Measurements from ENCODE around the gene KCNQ1OT1.

KCNQ1OT1 gene

DNA sequence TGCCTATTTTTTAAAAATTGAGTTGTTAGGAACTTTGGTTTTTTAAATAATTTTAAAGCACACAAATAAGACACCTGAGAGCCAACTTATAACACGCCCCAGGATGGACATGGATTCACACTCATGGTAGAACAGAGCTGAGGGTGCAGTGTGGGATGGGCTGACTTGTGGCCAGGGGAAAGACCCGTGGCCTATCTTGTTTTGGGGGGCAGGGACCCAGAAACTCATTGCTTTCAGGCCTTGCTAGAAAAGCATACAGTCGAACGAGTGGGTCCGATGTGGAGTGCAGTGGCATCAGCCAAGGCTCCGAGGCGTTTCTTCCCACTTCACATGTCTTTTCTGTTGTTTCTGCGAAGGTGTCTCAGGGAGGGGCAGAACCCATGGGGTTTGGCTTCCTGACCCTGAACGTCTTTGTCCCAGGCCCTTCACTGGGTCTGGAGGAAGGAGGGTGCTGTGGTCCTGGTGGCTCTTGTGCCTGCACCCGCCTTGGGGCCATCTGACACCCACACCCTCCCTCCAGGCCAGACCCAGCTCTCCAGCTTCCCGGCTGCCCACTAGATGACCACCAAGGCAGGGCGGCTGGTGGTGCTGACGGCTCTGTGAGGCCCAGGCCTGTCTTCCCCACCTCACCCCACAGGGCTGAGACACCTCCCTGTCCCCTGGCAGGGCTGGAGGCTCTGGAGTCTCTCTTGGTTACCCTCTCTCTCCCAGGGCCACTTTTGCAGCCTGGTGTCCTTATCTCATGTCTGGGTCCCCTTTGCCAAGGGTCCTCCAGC lies 134.2 kb downstream of the KCNQ1OT1 start:
- no peak overlapping the region for H3K27ac ChIP-seq
- no peak for DNase-seq (ENCODE audit: low spot score)
- TF ChIP-seq, protein P1, sequence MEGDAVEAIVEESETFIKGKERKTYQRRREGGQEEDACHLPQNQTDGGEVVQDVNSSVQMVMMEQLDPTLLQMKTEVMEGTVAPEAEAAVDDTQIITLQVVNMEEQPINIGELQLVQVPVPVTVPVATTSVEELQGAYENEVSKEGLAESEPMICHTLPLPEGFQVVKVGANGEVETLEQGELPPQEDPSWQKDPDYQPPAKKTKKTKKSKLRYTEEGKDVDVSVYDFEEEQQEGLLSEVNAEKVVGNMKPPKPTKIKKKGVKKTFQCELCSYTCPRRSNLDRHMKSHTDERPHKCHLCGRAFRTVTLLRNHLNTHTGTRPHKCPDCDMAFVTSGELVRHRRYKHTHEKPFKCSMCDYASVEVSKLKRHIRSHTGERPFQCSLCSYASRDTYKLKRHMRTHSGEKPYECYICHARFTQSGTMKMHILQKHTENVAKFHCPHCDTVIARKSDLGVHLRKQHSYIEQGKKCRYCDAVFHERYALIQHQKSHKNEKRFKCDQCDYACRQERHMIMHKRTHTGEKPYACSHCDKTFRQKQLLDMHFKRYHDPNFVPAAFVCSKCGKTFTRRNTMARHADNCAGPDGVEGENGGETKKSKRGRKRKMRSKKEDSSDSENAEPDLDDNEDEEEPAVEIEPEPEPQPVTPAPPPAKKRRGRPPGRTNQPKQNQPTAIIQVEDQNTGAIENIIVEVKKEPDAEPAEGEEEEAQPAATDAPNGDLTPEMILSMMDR (conservative IDR thresholded peaks at IDR 0.05; ENCODE audit: low read depth), result no peak
- CTCF ChIA-PET, result interaction anchor here (0.6 to 1.0 kb wide), 3 partner anchors 18 to 1682 kb away, joined by 3 to 4 read pairs (median 3); no protein-coding TSS in a partner anchor
- POLR2A ChIA-PET (ENCODE audit: low non-redundant PET), result no interaction called here

DNA sequence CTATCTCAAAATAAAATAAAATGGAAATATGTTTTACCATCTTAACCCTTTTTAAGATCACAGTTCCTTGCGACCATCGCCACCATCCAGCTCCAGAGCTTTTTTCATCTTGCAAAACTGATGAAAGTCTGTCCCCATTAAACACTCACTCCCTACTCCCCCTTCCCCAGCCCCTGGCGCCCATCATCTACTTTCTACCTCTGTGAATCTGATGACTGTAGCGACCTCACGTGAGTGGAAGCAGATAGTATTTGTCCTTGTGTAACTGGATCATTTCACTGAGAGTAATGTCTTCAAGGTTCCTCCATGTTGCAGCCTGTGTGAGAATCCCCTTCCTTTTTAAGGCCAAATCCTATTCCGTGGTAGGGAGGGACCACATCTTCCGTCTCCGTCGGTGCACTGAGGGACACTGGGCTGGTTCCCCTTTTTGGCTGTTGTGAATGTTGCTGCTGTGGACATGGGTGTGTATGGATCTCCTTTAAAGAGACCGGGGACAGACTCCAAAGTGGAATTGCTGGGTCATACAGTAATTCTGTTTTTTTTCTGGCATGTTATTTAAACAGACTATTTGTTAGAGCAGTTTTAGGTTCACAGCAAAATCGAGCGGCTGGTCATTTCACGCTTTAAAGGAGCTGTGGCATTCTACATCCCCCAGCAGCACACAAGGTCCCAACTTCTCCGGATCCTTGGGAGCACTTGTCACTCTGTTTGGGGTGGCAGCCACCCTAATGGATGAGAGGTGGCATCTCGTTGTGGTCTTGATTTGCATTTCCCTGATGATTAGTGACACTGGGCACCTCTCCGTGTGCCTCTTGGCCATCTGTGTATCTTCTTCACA lies 135.0 kb downstream of the KCNQ1OT1 start:
- no peak overlapping the region for H3K27ac ChIP-seq
- no peak for DNase-seq (ENCODE audit: low spot score)
- TF ChIP-seq, protein P1 (conservative IDR thresholded peaks at IDR 0.05; ENCODE audit: low read depth), result no peak
- CTCF ChIA-PET, result interaction anchor here (0.6 to 1.0 kb wide), 3 partner anchors 17 to 1681 kb away, joined by 3 to 4 read pairs (median 3); no protein-coding TSS in a partner anchor
- POLR2A ChIA-PET (ENCODE audit: low non-redundant PET), result no interaction called here

DNA sequence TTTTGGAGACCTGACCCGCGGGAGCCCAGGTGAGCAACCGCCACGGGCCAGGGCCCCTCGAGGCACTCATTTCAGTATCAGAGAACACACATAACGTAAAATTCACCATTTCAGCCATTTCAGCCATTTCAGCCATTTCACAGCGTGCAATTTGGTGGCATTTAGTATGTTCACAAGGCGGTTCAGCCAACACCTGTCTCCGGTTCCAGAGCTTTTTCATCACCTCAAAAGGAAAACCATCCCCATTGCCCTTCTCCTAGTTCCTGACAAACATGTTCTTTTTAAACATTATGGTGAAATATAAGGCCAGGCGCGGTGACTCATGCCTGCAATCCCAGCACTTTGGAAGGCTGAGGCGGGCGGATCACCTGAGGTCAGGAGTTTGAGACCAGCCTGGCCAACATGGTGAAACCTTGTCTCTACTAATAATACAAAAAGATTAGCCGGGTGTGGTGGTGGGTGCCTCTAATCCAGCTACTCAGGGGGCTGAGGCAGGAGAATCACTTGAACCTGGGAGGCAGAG lies 135.7 kb downstream of the KCNQ1OT1 start:
- no peak for DNase-seq (ENCODE audit: low spot score)
- ChIA-PET CTCF (no interaction called here), POLR2A (ENCODE audit: low non-redundant PET) (no interaction called here)
- H3K27ac ChIP-seq, result no peak overlapping the region
- TF ChIP-seq, protein P1 (conservative IDR thresholded peaks at IDR 0.05; ENCODE audit: low read depth), result no peak

DNA sequence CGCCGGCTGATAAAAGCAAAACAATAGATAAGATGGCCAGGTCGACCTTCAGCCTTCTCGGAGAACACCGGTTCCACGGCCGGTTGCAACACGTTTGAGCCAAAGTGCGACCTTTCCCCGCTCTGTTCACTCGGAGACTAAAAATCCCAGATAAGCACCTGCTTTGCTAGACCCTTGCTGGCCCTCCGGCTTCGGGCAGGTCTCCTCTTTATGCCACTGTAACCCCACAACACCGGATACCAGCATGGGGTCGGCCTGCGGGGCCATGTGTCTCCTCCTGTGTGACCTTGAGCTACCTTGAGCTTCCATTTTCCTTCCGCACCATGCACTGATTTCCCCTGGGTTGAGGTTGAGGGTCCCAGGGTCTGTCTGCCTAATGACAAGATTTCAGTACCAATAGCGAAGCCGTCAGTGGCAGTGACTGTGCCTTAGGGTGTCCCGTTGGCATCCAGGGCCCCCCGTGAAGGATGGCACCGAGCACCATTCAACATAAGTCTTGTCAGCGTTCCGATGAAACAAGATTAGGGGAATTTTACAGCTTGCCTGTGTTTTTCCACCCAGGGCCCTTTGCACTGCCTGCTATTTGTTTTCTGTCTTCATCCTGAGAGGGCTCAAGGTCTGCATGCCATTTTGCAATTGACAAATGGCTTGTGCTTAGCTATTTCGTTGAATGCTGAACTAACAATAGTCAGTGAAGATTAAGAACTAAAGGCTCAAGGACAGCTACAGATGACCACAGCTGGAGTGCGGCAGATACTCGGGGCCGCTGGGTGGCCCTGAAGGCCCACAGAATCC lies 136.4 kb downstream of the KCNQ1OT1 start:
- H3K27ac ChIP-seq, result no peak overlapping the region
- TF ChIP-seq, protein P1 (conservative IDR thresholded peaks at IDR 0.05; ENCODE audit: low read depth), result no peak
- DNase-seq (ENCODE audit: low spot score), result no peak
- ChIA-PET POLR2A (ENCODE audit: low non-redundant PET) (no interaction called here), CTCF (interaction anchor here (0.5 kb wide), 1 partner anchor 35 kb away, joined by 3 read pairs; no protein-coding TSS in a partner anchor)

DNA sequence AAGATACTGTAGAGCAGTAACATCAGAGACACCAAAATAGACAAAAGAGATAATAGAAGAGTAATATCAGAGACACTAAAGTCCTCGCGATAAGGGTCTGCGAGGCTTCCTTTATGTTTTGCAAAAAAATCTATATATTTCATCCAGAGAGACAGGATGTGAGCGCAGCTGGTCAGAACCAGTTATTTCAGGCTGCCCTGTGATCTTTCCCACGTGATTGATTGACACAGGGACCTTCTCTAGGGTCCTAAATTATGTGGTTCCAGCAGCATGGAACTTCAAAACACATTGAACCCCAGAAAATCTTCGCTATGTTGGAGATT lies 136.9 kb downstream of the KCNQ1OT1 start:
- ChIA-PET CTCF (no interaction called here), POLR2A (ENCODE audit: low non-redundant PET) (no interaction called here)
- TF ChIP-seq, protein P1 (conservative IDR thresholded peaks at IDR 0.05; ENCODE audit: low read depth), result no peak
- H3K27ac ChIP-seq, result no peak overlapping the region
- no peak for DNase-seq (ENCODE audit: low spot score)
